ENCODE measurements around the gene FBXO31. TPM values are rescaled to one million over a fixed set of nuclear protein-coding genes. Genes with fewer than 3 reads are reported as not detected.

Gene FBXO31
- total RNA-seq, 1 experiment from 2014 or later = 18.8 TPM

DNA sequence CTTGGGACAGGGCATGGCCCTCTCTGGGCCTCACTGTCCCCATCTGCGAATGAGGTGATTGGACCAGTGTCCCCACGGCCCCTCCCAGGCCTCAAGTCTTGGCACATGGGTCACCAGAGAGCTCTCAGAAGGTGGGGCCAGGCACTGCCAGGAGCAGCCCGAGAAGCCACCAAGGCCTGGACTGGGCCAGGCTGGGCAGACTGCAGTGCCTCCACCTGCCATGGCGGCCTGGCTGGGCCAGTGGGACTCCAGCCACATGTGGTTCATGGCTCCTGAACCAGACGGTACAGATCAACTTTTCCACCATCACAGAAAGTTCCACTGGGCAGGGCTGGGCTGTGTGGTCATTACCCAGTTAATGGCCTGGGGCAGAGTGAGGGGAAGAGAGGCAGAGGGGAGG is 86.2 kb downstream of the FBXO31 start:
- no TSS peak for BruUV-seq (replicated peaks)
- Histone ChIP-seq H4K20me1 (ENCODE audit: insufficient read depth) (no peaks in the 10 kb centered on the region), H3K4me3 (no peak overlapping the region), H3K79me2 (ENCODE audit: low read depth) (no peaks in the 10 kb centered on the region), H3K9me3 (ENCODE audit: insufficient read depth, low read depth) (no peaks in the 10 kb centered on the region), H3F3A (ENCODE audit: insufficient read depth, low read depth) (no peaks in the 10 kb centered on the region), H3K27ac (no peak overlapping the region), H3K4me2 (no peak overlapping the region), H3K27me3 (ENCODE audit: insufficient read depth, low read depth) (no peaks in the 10 kb centered on the region), H2AFZ (no peak overlapping the region), H3K4me1 (replicated peaks; ENCODE audit: insufficient read depth) (0 out of 2 replicates have a peak, but pooled peaks cover 9% of the 10 kb centered on the region), H3K36me3 (ENCODE audit: low read depth) (no peaks in the 10 kb centered on the region), H3K9me2 (ENCODE audit: insufficient read depth) (no peaks in the 10 kb centered on the region)
- intact Hi-C loops (cut with micrococcal nuclease; ENCODE audit: unreplicated experiment) = no loop called here
- TF ChIP-seq, protein P1, sequence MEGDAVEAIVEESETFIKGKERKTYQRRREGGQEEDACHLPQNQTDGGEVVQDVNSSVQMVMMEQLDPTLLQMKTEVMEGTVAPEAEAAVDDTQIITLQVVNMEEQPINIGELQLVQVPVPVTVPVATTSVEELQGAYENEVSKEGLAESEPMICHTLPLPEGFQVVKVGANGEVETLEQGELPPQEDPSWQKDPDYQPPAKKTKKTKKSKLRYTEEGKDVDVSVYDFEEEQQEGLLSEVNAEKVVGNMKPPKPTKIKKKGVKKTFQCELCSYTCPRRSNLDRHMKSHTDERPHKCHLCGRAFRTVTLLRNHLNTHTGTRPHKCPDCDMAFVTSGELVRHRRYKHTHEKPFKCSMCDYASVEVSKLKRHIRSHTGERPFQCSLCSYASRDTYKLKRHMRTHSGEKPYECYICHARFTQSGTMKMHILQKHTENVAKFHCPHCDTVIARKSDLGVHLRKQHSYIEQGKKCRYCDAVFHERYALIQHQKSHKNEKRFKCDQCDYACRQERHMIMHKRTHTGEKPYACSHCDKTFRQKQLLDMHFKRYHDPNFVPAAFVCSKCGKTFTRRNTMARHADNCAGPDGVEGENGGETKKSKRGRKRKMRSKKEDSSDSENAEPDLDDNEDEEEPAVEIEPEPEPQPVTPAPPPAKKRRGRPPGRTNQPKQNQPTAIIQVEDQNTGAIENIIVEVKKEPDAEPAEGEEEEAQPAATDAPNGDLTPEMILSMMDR (conservative IDR thresholded peaks at IDR 0.05) = no peak
- no peak for TF ChIP-seq EZH2 (IDR thresholded peaks at IDR 0.05; ENCODE audit: low read depth)
- POLR2A ChIA-PET (ENCODE audit: unreplicated experiment) = no interaction called here
- no peak for DNase-seq
- CTCF ChIA-PET = interaction anchor here (0.5 kb wide), 1 partner anchor 728 kb away, joined by 4 read pairs; no protein-coding TSS in a partner anchor

DNA sequence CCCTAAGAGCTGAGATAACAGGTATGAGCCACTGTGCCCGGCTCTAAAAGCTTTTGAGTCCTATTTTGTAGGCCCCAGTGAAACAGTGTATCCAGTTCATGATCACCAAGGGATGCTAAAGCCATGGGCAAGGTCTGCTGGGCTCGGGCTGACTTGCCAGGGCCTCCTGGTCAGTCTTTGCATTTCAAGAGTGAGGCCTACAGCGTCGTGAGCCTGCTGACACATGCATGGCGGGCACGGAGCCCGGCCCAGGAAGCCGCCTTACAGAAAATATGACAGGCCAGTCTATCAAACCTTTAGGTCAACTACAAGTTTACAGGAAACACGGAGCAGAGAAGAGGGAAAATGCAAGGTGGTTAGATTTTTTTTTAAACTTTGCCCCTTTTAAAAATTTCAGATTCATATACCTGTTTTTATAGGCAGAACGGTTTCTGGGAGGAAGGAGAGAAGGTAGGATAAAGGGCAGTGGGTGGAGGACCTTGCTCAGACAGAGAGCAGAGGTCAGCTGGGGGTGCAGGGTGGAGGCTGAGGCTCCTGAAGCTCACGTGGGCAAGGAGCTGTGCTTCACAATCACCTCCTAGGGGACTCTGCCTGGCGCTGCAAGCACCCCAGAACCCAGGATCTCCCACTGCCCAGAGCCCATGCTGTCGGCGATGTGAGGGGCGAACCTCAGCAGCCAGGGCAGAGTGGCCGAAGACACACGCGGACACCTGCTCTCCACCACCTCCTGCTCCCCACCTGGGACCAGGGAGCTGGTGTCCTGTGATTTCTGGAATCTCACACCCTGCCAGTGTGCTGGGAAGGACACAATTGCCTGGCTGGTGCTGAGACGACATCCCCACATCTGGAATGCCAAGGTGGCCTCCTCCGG is 87.7 kb downstream of the FBXO31 start:
- Histone ChIP-seq H3K4me2 (no peak overlapping the region), H2AFZ (no peak overlapping the region), H3K9me2 (ENCODE audit: insufficient read depth) (no peaks in the 10 kb centered on the region), H3K4me1 (replicated peaks; ENCODE audit: insufficient read depth) (0 out of 2 replicates have a peak, but pooled peaks cover 9% of the 10 kb centered on the region), H3K27me3 (ENCODE audit: insufficient read depth, low read depth) (no peaks in the 10 kb centered on the region), H3F3A (ENCODE audit: insufficient read depth, low read depth) (no peaks in the 10 kb centered on the region), H3K9me3 (ENCODE audit: insufficient read depth, low read depth) (no peaks in the 10 kb centered on the region; the same call in 1 of the 2 replicates), H3K79me2 (ENCODE audit: low read depth) (no peaks in the 10 kb centered on the region), H3K36me3 (ENCODE audit: low read depth) (no peaks in the 10 kb centered on the region), H3K4me3 (no peak overlapping the region), H3K27ac (no peak overlapping the region), H4K20me1 (ENCODE audit: insufficient read depth) (no peaks in the 10 kb centered on the region)
- intact Hi-C loops (cut with micrococcal nuclease; ENCODE audit: unreplicated experiment) = no loop called here
- no TSS peak for BruUV-seq (replicated peaks)
- CTCF ChIA-PET = no interaction called here
- DNase-seq = no peak
- POLR2A ChIA-PET (ENCODE audit: unreplicated experiment) = no interaction called here
- TF ChIP-seq, protein P1 (conservative IDR thresholded peaks at IDR 0.05) = no peak
- no peak for TF ChIP-seq EZH2 (IDR thresholded peaks at IDR 0.05; ENCODE audit: low read depth)

DNA sequence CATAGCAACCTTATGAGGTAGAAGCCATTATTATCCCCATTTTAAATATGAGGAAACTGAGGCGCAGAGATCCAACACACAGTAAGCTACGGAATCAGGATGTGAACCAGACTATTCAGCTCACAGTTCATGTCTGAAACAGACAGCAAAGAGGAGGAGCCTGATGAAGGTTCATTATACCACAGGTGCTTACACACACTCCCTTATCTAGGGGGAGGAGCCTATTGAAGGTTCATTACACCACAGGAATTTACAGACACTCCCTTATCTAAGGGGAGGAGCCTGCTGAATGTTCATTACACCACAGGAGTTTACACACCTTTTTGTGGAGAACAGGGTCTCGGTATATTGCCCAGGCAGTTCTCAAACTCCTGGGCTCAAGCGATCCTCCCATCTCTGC is 88.3 kb downstream of the FBXO31 start:
- H3K36me3 ChIP-seq (ENCODE audit: low read depth) = no peaks in the 10 kb centered on the region
- H3K79me2 ChIP-seq (ENCODE audit: low read depth) = no peaks in the 10 kb centered on the region
- H3K9me3 ChIP-seq (ENCODE audit: insufficient read depth, low read depth) = no peaks in the 10 kb centered on the region; the same call in 1 of the 2 replicates
- H3K4me1 ChIP-seq (replicated peaks; ENCODE audit: insufficient read depth) = 0 out of 2 replicates have a peak, but pooled peaks cover 9% of the 10 kb centered on the region
- no peak overlapping the region for H3K4me3 ChIP-seq
- no peak overlapping the region for H3K27ac ChIP-seq
- TF ChIP-seq, protein P1 (conservative IDR thresholded peaks at IDR 0.05) = no peak
- TF ChIP-seq EZH2 (IDR thresholded peaks at IDR 0.05; ENCODE audit: low read depth) = no peak
- H2AFZ ChIP-seq = no peak overlapping the region
- no peaks in the 10 kb centered on the region for H3F3A ChIP-seq (ENCODE audit: insufficient read depth, low read depth)
- no peaks in the 10 kb centered on the region for H3K27me3 ChIP-seq (ENCODE audit: insufficient read depth, low read depth)
- POLR2A ChIA-PET (ENCODE audit: unreplicated experiment) = no interaction called here
- no peak overlapping the region for H3K4me2 ChIP-seq
- BruUV-seq (replicated peaks) = no TSS peak
- intact Hi-C loops (cut with micrococcal nuclease; ENCODE audit: unreplicated experiment) = no loop called here
- CTCF ChIA-PET = no interaction called here
- DNase-seq = peak in 1 of 2 experiments; percentile 59
- H4K20me1 ChIP-seq (ENCODE audit: insufficient read depth) = no peaks in the 10 kb centered on the region
- H3K9me2 ChIP-seq (ENCODE audit: insufficient read depth) = no peaks in the 10 kb centered on the region

Data from PC-9 (cell line).